HG02763 (cell line): ENCODE measurements around the gene PGAM2.
A peak's percentile ranks its signal among the peaks of the same experiment; 100 is the strongest.
"Not testable (repeated sequence)": the region's sequence is repeated elsewhere in the genome, so short reads cannot be mapped to it uniquely, and the experiment has no call there.

Source experiments
- ATAC-seq: cut with Tn5 transposase; IDR thresholded peaks from one replicate; pipeline ENCODE4 v1.9.1; 2021; ENCODE audit warnings: mild to moderate bottlenecking, moderate library complexity; ENCODE audit not compliant: unreplicated experiment

The PGAM2 gene

DNA sequence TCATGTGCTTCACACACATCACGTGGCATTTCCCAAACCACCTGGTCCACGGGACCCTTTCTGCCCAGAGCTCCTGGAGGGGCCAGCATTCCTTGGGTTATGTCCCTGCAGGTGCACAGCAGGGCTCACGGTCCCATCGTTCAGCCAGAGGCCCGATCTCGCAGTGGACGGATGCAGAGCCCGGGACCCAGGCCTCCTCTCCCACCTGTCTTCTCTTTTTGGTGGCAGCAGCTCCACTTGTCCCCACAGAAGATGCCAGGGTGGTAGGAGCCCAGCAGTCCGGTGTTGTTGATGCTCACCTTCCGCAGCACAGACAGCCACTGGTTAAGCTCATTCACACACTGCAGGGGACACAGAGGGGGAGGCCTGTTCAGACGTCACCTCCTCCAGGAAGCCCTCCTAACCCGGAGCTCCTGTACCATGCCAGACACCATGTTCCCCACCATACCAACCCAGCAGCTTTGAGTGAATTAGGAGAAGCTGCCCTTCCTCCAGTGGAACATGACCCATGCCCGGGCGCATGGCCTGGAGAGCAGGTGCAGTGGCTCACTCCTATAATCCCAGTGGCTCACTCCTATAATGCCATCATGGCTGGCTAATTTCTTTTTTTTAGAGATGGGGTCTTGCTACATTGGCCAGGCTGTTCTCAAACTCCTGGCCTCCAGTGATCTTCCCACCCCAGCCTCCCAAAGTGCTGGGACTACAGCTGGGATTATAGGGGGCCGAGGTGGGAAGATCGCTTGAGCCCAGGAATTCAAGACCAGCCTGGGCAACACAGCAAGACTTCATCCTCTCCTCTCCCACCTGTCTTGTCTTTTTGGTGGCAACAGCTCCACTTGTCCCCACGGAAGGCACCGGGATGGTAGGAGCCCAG, 31.2 kb downstream of the PGAM2 start:
- ATAC-seq, result not testable (repeated sequence)

DNA sequence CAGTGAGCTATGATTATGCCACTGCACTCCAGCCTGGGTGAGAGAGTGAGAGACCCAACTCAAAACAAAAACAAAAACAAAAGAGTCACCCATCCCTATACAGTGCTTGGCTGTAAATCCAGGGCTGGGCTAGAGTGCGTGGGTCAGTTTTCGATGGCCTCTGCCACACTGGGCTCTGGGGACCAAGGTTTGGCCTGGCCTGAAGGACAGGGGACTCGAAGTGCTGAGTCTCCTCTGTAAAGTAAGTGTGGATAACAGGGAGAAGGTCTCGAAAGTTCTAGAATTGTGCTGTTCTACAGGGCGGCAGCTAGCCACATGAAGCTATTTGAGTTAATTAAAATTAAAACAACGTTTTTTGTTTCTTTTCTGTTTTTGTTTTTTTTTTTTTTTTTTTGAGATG, 33.3 kb downstream of the PGAM2 start:
- not testable (repeated sequence) for ATAC-seq

DNA sequence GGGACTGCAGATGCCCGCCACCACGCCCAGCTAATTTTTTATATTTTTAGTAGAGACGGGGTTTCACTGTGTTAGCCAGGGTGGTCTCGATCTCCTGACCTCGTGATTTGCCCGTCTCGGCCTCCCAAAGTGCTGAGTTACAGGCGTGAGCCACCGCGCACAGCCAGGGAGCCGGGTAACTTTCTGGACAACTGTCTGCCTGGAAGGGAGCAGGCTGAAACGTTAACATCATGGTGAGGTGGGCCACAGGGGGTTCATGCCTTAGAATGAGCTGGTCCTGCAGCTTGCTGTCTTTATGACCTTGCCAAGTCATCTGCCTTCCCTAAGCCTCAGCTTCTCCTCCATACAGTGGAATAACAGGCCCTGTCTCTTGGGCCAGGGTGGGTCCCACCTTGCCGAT, 34.0 kb downstream of the PGAM2 start:
- ATAC-seq, result not testable (repeated sequence)

DNA sequence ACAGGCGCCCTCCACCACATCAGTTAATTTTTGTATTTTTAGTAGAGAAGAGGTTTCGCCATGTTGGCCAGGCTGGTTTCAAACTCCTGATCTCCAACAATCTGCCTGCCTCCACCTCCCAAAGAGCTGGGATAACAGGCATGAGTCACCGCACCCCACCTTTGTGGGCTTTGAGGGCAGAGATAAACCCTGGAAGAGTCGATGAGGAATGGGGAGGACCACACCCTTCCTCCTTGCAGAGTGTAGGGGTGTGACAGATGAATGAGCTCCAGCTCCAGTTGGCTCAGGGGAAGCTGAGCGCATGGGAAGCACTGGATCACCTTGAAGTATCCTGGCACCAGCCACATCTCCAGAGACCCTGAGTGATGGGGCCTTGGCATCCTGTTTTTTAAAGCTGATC, 35.3 kb downstream of the PGAM2 start:
- not testable (repeated sequence) for ATAC-seq

DNA sequence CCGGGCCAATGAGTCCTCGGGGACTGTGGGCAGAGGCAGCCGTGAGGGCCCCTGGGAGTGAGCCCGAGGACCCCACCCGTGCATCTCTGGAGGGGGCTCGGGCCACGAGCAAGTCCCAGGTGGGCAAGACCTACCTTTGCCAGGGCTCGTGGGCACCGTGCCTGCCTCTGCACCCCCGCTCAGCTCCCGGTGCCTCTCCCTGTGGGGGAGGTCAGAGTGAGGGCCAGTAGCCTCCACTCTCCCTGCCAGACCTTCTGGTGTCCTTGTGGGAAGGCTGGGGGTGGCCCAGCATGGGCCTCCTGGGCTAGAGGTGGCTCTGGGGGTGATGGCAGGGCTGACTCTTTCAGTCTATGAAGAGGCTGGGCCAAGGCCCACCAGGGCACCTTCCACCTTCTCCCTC, 35.9 kb downstream of the PGAM2 start:
- ATAC-seq, result not testable (repeated sequence)

DNA sequence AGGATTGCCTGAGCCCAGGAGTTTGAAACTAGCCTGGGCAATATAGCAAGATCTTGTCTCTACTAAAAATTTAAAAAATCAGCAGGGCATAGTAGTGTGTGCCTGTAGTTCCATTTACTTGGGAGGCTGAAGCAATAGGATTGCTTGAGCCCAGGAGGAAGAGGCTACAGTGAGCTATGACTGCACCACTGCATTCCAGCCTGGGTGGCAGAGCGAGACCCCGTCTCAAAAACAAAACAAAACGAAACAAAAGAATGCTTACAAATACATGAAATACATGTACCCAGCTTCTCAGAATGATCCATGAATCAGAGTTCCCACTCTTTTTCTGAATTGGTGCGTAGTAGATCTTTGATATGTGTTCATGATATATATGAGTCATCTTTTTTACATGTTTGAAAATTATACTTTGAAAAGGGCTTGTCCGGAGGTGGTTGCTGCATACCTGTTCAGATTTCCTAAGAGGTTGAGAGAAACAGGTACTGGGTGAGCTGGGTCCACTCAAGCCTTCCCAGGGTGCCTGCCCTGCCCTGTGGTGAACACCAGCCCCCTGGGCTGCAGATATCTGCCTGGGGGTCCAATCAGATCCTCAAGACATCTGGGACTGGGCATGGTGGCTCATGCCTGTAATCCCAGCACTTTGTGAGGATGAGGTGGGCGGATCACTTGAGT, 42.4 kb downstream of the PGAM2 start:
- not testable (repeated sequence) for ATAC-seq

DNA sequence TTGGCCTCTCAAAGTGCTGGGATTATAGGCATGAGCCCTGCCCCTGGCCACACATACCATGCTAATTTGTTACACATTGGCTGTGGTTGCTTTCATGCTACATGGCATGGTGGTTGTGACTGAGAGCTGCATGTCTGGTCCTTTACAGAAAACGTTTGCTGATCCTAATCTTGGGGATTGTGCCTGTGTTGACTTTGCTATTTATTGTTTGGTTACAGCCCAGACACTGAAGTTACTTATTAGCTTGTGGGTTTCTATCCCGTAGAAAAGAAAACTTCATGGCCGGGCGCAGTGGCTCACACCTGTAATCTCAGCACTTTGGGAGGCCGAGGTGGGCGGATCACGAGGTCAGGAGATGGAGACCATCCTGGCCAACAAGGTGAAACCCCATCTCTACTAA, 43.3 kb downstream of the PGAM2 start:
- not testable (repeated sequence) for ATAC-seq

DNA sequence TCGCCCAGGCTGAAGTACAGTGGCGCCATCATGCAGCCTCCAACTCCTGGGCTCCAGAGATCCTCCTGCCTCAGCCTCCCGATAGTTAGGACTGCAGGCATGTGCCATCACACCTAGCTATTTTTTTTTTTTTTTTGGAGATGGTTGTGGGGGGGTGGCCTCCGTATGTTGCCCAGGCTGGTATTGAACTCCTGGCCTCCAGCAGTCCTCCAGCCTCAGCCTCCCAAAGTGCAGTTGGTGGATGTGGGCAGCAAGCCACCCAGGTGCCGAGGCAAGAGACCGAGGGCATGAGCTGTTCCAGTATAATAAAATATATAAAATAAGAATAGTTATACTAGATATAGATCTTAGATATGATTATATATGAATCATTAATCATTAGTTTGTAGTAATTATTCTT, 45.5 kb downstream of the PGAM2 start:
- not testable (repeated sequence) for ATAC-seq

DNA sequence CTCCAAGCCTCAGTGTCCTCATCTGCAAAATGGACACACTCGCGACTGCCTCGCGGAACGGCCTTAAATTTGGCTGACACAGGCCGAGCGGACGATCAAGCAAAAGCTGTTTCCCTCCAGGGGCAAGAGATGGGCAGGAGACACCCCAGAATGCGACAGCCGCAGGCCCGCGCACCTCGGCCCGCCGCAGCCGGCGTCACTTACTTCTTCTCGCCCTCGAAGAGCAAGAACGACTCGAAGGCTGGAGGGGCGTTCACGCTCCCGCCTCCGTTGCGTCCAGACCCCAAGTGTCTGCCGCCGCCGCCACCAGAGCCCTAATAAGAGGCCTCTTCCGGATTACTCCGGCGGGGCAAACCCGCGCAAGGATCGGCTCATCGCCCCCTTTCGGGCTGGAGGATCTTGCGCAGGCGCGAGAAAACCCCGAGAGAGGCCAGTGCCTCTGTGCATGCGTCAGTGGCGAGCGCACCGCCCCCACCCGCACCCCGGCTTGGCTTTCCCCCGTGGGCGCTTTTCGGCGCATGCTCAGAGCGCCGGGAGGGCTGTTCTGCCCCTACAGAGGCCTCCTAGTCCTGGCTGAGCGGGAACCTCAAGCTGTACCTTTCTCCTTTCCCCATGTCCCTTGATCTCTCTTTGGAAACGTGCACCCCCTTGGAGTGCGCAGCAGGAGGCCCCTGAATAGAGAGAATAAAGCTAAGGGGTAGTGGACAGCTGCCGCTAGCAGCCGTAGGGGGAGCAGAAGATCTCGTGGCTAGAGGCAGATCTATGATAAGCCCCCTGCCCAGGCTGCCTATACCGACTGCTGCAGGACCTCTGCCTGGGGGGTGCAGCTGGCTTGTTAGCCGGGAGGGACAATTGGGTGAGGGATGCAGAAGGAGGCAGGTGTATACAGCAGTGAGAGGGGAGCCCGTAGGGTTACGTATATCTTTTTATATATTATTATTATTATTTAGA, 46.2 kb downstream of the PGAM2 start:
- peak; percentile 96 for ATAC-seq

DNA sequence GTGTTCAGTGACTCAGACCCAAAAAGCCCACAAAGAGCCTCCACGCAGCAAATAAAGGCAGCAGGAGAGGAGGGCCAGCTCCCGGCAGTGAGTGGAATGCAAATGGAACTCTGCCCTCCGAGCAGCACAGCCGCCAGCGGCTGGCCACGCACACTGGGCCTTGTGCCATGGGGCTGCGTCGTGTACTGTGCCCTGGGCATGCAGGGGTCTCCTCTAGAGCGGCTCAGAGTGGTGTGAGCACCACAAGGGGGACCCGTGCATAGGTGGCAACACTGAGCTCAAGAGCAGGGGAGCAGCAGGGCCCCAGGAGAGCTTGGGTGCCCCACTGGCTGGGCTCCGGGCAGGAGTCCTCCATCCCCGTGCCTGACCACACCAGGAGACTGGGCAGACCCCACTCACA, 50.3 kb downstream of the PGAM2 start:
- ATAC-seq, result not testable (repeated sequence)
